GM13977 (cell line): ENCODE results near the gene NCAPD3.
"Not testable (repeated sequence)": the region's sequence is repeated elsewhere in the genome, so short reads cannot be mapped to it uniquely, and the experiment has no call there.

Experiments used
- DNase-seq: peaks from one replicate; pipeline ENCODE4 v3.0.0; 2012; ENCODE audit warnings: low spot score
- in situ Hi-C: fragments of 300-500 bp; cut with MboI; formaldehyde crosslinking; loops from one replicate; pipeline ENCODE4 v1.12.0; 2022; ENCODE audit warnings: low sequenced_read_pairs, low pct_unique_long_range_greater_than_20kb, mixed read lengths, inconsistent platforms; ENCODE audit not compliant: unreplicated experiment
- TF ChIP-seq, protein P1 (sequence below): IDR thresholded peaks from 2 replicates; pipeline ENCODE4 v1.5.1; 2012; ENCODE audit warnings: mild to moderate bottlenecking, control low read depth; ENCODE audit not compliant: insufficient read depth; ENCODE audit errors: extremely low read depth, missing control alignments

NCAPD3 gene

DNA sequence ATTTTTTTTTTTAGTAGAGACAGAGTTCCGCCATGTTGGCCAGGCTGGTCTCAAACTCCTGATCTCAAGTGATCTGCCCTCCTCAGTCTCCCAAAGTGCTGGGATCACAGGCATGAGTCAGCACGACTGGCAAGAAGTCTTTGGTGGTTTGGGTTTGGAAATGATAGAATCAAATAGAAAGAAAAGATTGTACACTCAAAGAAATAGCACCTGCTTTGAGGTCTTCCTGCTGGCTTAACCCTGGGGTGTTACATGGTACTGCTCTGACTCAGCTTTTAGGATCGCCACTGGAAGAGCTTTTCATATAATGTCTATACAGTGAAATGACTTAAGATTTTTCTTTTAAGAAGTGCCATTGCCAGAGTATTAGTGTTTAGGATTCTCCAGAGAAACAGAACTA, 104.7 kb downstream of the NCAPD3 start:
- TF ChIP-seq, protein P1, sequence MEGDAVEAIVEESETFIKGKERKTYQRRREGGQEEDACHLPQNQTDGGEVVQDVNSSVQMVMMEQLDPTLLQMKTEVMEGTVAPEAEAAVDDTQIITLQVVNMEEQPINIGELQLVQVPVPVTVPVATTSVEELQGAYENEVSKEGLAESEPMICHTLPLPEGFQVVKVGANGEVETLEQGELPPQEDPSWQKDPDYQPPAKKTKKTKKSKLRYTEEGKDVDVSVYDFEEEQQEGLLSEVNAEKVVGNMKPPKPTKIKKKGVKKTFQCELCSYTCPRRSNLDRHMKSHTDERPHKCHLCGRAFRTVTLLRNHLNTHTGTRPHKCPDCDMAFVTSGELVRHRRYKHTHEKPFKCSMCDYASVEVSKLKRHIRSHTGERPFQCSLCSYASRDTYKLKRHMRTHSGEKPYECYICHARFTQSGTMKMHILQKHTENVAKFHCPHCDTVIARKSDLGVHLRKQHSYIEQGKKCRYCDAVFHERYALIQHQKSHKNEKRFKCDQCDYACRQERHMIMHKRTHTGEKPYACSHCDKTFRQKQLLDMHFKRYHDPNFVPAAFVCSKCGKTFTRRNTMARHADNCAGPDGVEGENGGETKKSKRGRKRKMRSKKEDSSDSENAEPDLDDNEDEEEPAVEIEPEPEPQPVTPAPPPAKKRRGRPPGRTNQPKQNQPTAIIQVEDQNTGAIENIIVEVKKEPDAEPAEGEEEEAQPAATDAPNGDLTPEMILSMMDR, result no peak
- in situ Hi-C loops, result no loop called here
- no peak for DNase-seq

DNA sequence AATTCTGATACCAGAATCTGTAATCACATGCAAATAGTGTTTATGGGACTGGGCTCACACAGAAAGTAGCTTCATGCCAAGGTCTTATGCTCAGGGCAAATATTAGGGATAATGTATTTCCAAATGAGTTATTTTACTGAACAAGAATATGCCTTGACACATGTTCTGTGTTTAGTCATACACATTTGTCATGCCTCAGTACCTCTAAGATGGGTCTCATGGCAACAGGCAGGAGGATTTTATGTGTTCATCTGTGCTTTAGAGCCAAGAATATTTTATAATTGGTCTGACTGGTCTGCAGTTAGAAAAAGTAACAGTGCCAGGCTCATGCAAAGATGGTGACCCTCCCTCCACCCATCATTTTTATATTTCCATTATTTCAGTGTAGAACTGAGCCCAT, 105.8 kb downstream of the NCAPD3 start:
- TF ChIP-seq, protein P1, result no peak
- in situ Hi-C loops, result no loop called here
- DNase-seq, result no peak

DNA sequence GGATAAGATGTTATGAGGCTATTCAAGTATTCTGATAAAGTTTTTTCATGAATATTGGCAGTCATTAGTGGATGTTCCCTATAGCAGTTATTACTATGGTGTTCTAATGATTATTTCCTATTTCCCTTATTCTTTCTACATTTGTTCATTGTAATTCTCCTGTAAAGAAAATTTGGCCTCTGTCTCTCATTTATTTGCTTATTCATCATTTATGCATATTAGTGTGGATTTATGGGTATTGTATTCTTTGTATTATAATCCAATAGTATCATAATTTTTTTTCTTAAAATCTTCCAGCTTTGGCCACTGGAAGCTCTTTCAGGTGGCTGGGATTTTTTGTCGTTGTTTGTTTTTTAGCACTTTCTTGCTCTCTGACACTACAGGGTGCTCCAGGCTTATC, 107.6 kb downstream of the NCAPD3 start:
- in situ Hi-C loops, result no loop called here
- TF ChIP-seq, protein P1, result no peak

DNA sequence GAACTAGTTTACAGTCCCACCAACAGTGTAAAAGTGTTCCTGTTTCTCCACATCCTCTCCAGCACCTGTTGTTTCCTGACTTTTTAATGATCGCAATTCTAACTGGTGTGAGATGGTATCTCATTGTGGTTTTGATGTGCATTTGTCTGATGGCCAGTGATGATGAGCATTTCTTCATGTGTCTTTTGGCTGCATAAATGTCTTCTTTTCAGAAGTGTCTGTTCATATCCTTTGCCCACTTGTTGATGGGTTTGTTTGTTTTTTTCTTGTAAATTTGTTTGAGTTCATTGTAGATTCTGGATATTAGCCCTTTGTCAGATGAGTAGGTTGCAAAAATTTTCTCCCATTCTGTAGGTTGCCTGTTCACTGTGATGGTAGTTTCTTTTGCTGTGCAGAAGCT, 110.0 kb downstream of the NCAPD3 start:
- in situ Hi-C loops, DNase-seq: not testable (repeated sequence)

More for the DNA sequence above, 107.6 kb downstream of the NCAPD3 start:
- DNase-seq, result no peak

DNA sequence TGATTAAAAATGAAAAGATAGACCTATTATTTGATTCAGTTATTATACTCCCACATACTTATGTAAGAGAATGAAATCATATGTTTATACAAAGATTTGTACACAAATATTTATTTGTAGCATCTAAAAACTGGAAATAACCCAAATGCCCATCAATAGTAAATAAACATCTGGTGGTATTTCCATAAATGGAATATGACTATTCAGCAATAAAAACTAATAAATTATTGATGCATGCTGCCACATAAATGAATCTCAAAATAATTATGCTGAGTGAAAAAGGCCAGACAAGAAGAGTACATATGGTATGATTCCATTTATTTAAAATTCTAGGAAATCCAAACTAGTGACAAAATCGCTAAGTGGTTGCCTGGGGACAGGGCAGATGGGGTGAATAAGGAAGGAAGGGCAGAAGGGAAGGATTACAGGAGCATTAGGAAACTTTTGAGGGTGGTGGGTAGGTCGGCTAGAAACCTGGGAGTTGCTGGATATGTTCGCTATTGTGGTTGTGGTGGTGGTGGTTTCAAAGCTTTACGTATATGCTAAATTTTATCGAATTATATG, 113.4 kb downstream of the NCAPD3 start:
- TF ChIP-seq, protein P1, result no peak
- in situ Hi-C loops, result no loop called here
- no peak for DNase-seq
